HepG2 (cell line): ENCODE measurements around the gene SEH1L. TPM values are rescaled to one million over a fixed set of nuclear protein-coding genes. Genes with fewer than 3 reads are reported as not detected.
A peak's percentile ranks its signal among the peaks of the same experiment; 100 is the strongest.
"Not testable (repeated sequence)": the region's sequence is repeated elsewhere in the genome, so short reads cannot be mapped to it uniquely, and the experiment has no call there.

Experiments used
- ATAC-seq: fragments of 200-7000 bp; cut with Tn5 transposase; 3 replicates; pipeline ENCODE4 v1.9.1; 2020; ENCODE audit warnings: mild to moderate bottlenecking, moderate library complexity
- BruUV-seq: library from RNA; stranded (reverse); fragments of 400-500 nt; replicated peaks from 2 replicates; lab custom pipeline; 2021; lab: Mats Ljungman, UMichigan
- CTCF ChIA-PET: fragments of 300-600 bp; formaldehyde crosslinking; extraction: SDS; loops from one replicate; lab custom pipeline; 2021; ENCODE audit warnings: low total read pairs, inconsistent platforms, low intra/inter-chr PET ratio; lab: Yijun Ruan, JAX
- POLR2A ChIA-PET: fragments of 350-600 bp; sonication (Branson Sonifier 250); formaldehyde crosslinking; loops from one replicate; lab custom pipeline; 2020; ENCODE audit warnings: antibody characterized with exemption, inconsistent platforms; lab: Yijun Ruan, JAX
- DNase-seq: peaks from one replicate; pipeline ENCODE4 v3.0.0-alpha.2; 2015; ENCODE audit warnings: low spot score
- FAIRE-seq: peaks from 3 replicates; lab custom pipeline; 2011; peaks lifted over from hg19 to GRCh38; lab: Jason Lieb, UNC
- H2AFZ ChIP-seq: one replicate; pipeline ENCODE4 v1.6.1; 2011; ENCODE audit warnings: low read length, inconsistent platforms
- H3K27ac ChIP-seq: fragments of 300-600 bp; 3 replicates; pipeline ENCODE4 v1.8.0; 2011; ENCODE audit warnings: mixed run types, mild to moderate bottlenecking, mixed read lengths, low read length, inconsistent platforms; ENCODE audit not compliant: insufficient read depth; ENCODE audit errors: extremely low read length
- H3K27me3 ChIP-seq, 2 experiments: fragments of 200-600 bp in 1 of 2; 2 replicates in 1 of 2; 3 replicates in 1 of 2; pipeline versions ENCODE4 v1.6.0 to v1.8.0; 2011; ENCODE audit warnings: low read length in 2 of 2, mild to moderate bottlenecking in 2 of 2, moderate library complexity in 2 of 2, inconsistent platforms in 1 of 2; ENCODE audit not compliant: insufficient read depth in 2 of 2, control insufficient read depth in 1 of 2
- H3K36me3 ChIP-seq, 2 experiments: fragments of 200-600 bp in 1 of 2; replicated peaks in 1 of 2; 2 replicates in 1 of 2; 3 replicates in 1 of 2; pipeline versions ENCODE4 v1.5.1 to v1.8.0; 2011; ENCODE audit warnings: low read length in 2 of 2, inconsistent platforms in 1 of 2; ENCODE audit not compliant: insufficient read depth in 2 of 2, control insufficient read depth in 1 of 2
- H3K4me1 ChIP-seq: 2 replicates; pipeline ENCODE4 v1.5.1; 2012; ENCODE audit warnings: low read length, inconsistent platforms; ENCODE audit not compliant: insufficient read depth
- H3K4me2 ChIP-seq: 2 replicates; pipeline ENCODE4 v1.6.0; 2011; ENCODE audit warnings: low read depth, low read length, inconsistent platforms
- H3K4me3 ChIP-seq, 3 experiments: fragments of 200-600 bp in 1 of 3; sonication (generic), shearing (Covaris generic) in 1 of 3; replicated peaks in 1 of 3; 2 replicates each; pipeline ENCODE4 v1.5.1; 2011 to 2016; ENCODE audit warnings: low read length in 3 of 3, inconsistent platforms in 2 of 3, low read depth in 2 of 3, mild to moderate bottlenecking in 2 of 3, control low read depth in 1 of 3, mixed read lengths in 1 of 3; ENCODE audit not compliant: insufficient read depth in 1 of 3
- H3K79me2 ChIP-seq: one replicate; pipeline ENCODE4 v1.6.1; 2011; ENCODE audit warnings: low read length, inconsistent platforms; ENCODE audit not compliant: insufficient read depth
- H3K9ac ChIP-seq: 2 replicates; pipeline ENCODE4 v1.6.0; 2011; ENCODE audit warnings: mild to moderate bottlenecking, low read depth, low read length, inconsistent platforms; ENCODE audit not compliant: insufficient read depth
- H3K9me3 ChIP-seq: 2 replicates; pipeline ENCODE4 v1.5.1; 2012; ENCODE audit warnings: mild to moderate bottlenecking, low read length
- H4K20me1 ChIP-seq: 2 replicates; pipeline ENCODE4 v1.6.0; 2011; ENCODE audit warnings: inconsistent platforms, mild to moderate bottlenecking, low read length, moderate library complexity; ENCODE audit not compliant: insufficient read depth
- ZNF570 ChIP-seq: sonication (generic); formaldehyde crosslinking; IDR thresholded peaks from 2 replicates; pipeline ENCODE4 v1.4.0; 2020; ENCODE audit warnings: mild to moderate bottlenecking, missing genetic modification reagents, borderline replicate concordance
- WGBS: methylation state at CpG from one replicate; pipeline ENCODE4 v1.1.6; 2017; ENCODE audit warnings: low lambda C conversion rate; 5-methylcytosine and 5-hydroxymethylcytosine counted together
- in situ Hi-C: cut with HindIII; loops from 2 replicates; pipeline ENCODE4 v1.10.0; 2017; ENCODE audit warnings: low pct_unique_long_range_greater_than_20kb; ENCODE audit not compliant: extremely low pct_ligation_motif_present
- intact Hi-C: fragments of 100-400 bp; cut with micrococcal nuclease; formaldehyde crosslinking; loops from one replicate; pipeline ENCODE4 v1.10.0; 2022; ENCODE audit not compliant: unreplicated experiment
- polyA plus RNA-seq, 8 experiments: library from polyadenylated mRNA; depleted of rRNA in 3 of 8; stranded (reverse) in 7 of 8; unstranded in 1 of 8; fragments of >200 nt; fragmentation: Illumina TruSeq in 4 of 8; extraction: Trizol in 4 of 8; gene quantifications; 2 replicates each; pipeline versions ENCODE4 v1.2.1 to v1.2.3, GENCODE V29; 2011 to 2016; ENCODE audit warnings: low read depth in 4 of 8, missing spikeins in 1 of 8, mixed read lengths in 1 of 8; ENCODE audit not compliant: insufficient read depth in 1 of 8
- total RNA-seq, 5 experiments: library from RNA; depleted of rRNA; stranded (reverse); fragments of >200 nt; fragmentation: Illumina TruSeq; extraction: Trizol; gene quantifications; 2 replicates each; pipeline ENCODE4 v1.2.3, GENCODE V29; 2016; ENCODE audit warnings: low read depth in 1 of 5

The SEH1L gene
- total and polyA plus RNA-seq, 2 of the 13 experiments (the other 11 are each of a cell fraction or from before 2014, with no cell fraction given), result 59.6 to 63.5 TPM

- intact Hi-C loops (loop anchor here (10.0 kb wide), 1 partner anchor 78 kb away; no protein-coding TSS in a partner anchor), in situ Hi-C loops (no loop called here)
- no peak overlapping the region for H2AFZ ChIP-seq
- peaks cover 49% of the 10 kb centered on the region for H3K4me1 ChIP-seq
- CTCF ChIA-PET, result no interaction called here
- no peaks in the 10 kb centered on the region for H4K20me1 ChIP-seq
- BruUV-seq, result no TSS peak
- ATAC-seq, result no peak
- POLR2A ChIA-PET, result no interaction called here
- H3K9me3 ChIP-seq, result no peaks in the 10 kb centered on the region
- DNase-seq, result no peak
- peaks cover 2 to 21% of the 10 kb centered on the region in 2 experiments; a peak in 3 of 5 replicates for H3K36me3 ChIP-seq
- H3K4me3 ChIP-seq, result no peak overlapping the region
- H3K27me3 ChIP-seq, result no peaks in the 10 kb centered on the region; a peak in 1 of 5 replicates
- no peak for TF ChIP-seq ZNF570 (CRISPR knock-in tag)
- TF ChIP-seq, all 625 proteins: peak for 0
- H3K27ac ChIP-seq, result peak overlapping the region; percentile 43
- 97% methylated on average over 10 of the region's 10 CpGs for WGBS
- no peak overlapping the region for H3K4me2 ChIP-seq
- peaks cover 68% of the 10 kb centered on the region for H3K79me2 ChIP-seq
- no peak for FAIRE-seq
- no peak overlapping the region for H3K9ac ChIP-seq
Observed at GRCh38 chr18:12996661-12997292, 49.0 kb downstream of the SEH1L start.

DNA sequence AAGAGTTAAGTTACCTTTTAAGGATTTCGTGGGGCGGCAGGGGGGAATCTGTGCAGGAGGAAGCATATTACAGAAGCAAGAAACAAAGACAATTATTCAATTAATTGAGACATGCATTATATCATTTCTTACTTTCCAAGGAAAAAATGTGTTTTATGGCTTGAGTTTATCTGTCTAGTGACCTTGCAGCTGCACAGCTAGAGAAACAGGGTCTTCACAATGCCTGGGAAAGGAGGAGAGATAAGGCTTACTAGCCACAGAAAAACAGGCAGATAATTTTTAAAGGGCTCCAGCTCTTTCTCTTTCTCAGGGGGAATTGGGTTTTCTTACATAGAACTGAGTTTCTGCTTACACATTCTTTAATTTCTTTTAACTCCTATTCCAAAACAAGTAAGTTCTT lies 49.5 kb downstream of the SEH1L start:
- in situ Hi-C loops, BruUV-seq, H3K4me3 ChIP-seq, ATAC-seq, DNase-seq, H3K9me3 ChIP-seq, H3K27me3 ChIP-seq, CTCF ChIA-PET, FAIRE-seq, H3K27ac ChIP-seq, POLR2A ChIA-PET, H4K20me1 ChIP-seq, H3K9ac ChIP-seq, H3K4me2 ChIP-seq, H2AFZ ChIP-seq: not testable (repeated sequence)
- peaks cover 2 to 21% of the 10 kb centered on the region in 2 experiments; a peak in 3 of 5 replicates for H3K36me3 ChIP-seq
- H3K79me2 ChIP-seq, result peaks cover 62% of the 10 kb centered on the region
- H3K4me1 ChIP-seq, result peaks cover 45% of the 10 kb centered on the region
- WGBS, result 97% methylated on average over 2 of the region's 2 CpGs
- intact Hi-C loops, result loop anchor here (10.0 kb wide), 1 partner anchor 77 kb away; no protein-coding TSS in a partner anchor
